ENCODE data around the gene PMEPA1.

The PMEPA1 gene

DNA sequence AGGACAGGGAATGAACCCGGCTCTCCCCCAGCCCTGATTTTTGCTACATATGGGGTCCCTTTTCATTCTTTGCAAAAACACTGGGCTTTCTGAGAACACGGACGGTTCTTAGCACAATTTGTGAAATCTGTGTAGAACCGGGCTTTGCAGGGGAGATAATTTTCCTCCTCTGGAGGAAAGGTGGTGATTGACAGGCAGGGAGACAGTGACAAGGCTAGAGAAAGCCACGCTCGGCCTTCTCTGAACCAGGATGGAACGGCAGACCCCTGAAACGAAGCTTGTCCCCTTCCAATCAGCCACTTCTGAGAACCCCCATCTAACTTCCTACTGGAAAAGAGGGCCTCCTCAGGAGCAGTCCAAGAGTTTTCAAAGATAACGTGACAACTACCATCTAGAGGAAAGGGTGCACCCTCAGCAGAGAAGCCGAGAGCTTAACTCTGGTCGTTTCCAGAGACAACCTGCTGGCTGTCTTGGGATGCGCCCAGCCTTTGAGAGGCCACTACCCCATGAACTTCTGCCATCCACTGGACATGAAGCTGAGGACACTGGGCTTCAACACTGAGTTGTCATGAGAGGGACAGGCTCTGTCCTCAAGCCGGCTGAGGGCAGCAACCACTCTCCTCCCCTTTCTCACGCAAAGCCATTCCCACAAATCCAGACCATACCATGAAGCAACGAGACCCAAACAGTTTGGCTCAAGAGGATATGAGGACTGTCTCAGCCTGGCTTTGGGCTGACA lies 60.8 kb downstream of the PMEPA1 start:
- TF ChIP-seq, protein P1, sequence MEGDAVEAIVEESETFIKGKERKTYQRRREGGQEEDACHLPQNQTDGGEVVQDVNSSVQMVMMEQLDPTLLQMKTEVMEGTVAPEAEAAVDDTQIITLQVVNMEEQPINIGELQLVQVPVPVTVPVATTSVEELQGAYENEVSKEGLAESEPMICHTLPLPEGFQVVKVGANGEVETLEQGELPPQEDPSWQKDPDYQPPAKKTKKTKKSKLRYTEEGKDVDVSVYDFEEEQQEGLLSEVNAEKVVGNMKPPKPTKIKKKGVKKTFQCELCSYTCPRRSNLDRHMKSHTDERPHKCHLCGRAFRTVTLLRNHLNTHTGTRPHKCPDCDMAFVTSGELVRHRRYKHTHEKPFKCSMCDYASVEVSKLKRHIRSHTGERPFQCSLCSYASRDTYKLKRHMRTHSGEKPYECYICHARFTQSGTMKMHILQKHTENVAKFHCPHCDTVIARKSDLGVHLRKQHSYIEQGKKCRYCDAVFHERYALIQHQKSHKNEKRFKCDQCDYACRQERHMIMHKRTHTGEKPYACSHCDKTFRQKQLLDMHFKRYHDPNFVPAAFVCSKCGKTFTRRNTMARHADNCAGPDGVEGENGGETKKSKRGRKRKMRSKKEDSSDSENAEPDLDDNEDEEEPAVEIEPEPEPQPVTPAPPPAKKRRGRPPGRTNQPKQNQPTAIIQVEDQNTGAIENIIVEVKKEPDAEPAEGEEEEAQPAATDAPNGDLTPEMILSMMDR (IDR thresholded peaks at IDR 0.05; ENCODE audit: low read depth, low read length, poor library complexity, severe bottlenecking), result no peak
- no peak for TF ChIP-seq EZH2phosphoT487 (IDR thresholded peaks at IDR 0.05; ENCODE audit: borderline replicate concordance, low read length)
- Histone ChIP-seq H3F3A (ENCODE audit: control insufficient read depth, insufficient read depth) (no peaks in the 10 kb centered on the region), H4K20me1 (ENCODE audit: control insufficient read depth, insufficient read depth, low read depth, low read length) (no peaks in the 10 kb centered on the region), H3K27ac (ENCODE audit: low read depth, low read length) (no peak overlapping the region), H3K9me2 (replicated peaks; ENCODE audit: control insufficient read depth, low read length) (no peaks in the 10 kb centered on the region), H3K4me2 (ENCODE audit: low read length) (no peak overlapping the region), H3K4me3 (ENCODE audit: low read length) (no peak overlapping the region), H3K79me2 (ENCODE audit: control insufficient read depth, low read length) (no peaks in the 10 kb centered on the region), H3K4me1 (ENCODE audit: control insufficient read depth, low read length) (no peaks in the 10 kb centered on the region; the same call in 1 of the 2 replicates), H3K9me3 (ENCODE audit: control insufficient read depth, insufficient read depth, low read length) (peaks cover 5% of the 10 kb centered on the region), H3K36me3 (ENCODE audit: control insufficient read depth, low read length) (peaks cover 7% of the 10 kb centered on the region; the same call in 1 of the 2 replicates), H3K27me3 (ENCODE audit: control insufficient read depth, low read length) (peaks cover 5% of the 10 kb centered on the region)

DNA sequence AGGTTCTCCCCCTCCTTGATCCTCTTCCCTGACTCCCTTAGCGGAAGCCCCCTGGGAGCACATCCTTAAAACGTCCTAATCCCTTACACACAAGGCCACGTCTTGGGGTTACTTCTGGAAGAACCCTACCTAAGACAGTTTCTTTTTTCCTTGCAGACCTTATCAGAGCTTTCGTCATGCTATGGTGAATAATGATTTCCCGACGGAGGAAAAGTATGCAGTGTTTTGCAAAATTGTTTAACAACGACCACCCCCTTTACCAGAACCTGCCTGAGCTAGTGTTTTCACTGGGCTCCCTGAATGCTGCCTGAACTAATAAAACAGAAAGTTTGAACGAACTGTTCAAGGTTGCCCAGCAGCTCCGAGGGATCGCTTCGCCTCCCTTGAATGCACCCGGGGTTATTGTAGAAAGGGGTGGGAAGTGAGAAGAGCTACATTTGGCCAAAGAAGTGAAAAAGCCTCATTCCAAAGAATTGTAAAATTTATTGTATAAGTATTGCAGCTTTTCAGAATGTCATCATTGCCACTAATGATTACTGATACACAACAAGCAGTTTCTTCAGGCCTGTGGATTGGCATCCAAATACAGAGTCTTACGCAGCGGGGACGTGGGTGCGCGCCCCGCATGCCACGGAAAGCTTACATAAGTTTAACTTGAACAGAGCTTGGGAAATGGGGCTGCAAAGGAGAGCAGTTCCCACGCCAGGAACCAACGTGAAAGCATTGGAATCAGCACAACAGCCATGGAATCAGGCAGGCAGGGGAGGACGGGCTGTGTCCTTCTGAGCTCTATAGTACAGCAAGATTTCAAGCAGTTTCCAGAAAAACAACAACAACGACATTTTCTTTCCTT lies 61.7 kb downstream of the PMEPA1 start:
- H3K79me2 ChIP-seq (ENCODE audit: control insufficient read depth, low read length), result no peaks in the 10 kb centered on the region
- H3K9me3 ChIP-seq (ENCODE audit: control insufficient read depth, insufficient read depth, low read length), result peaks cover 5% of the 10 kb centered on the region
- no peaks in the 10 kb centered on the region for H3K9me2 ChIP-seq (replicated peaks; ENCODE audit: control insufficient read depth, low read length)
- H3K4me3 ChIP-seq (ENCODE audit: low read length), result no peak overlapping the region
- H3K4me1 ChIP-seq (ENCODE audit: control insufficient read depth, low read length), result no peaks in the 10 kb centered on the region
- no peaks in the 10 kb centered on the region for H4K20me1 ChIP-seq (ENCODE audit: control insufficient read depth, insufficient read depth, low read depth, low read length)
- H3K4me2 ChIP-seq (ENCODE audit: low read length), result no peak overlapping the region
- H3K36me3 ChIP-seq (ENCODE audit: control insufficient read depth, low read length), result peaks cover 7% of the 10 kb centered on the region; the same call in 1 of the 2 replicates
- peaks cover 14% of the 10 kb centered on the region for H3K27me3 ChIP-seq (ENCODE audit: control insufficient read depth, low read length)
- H3F3A ChIP-seq (ENCODE audit: control insufficient read depth, insufficient read depth), result no peaks in the 10 kb centered on the region
- TF ChIP-seq, protein P1 (IDR thresholded peaks at IDR 0.05; ENCODE audit: low read depth, low read length, poor library complexity, severe bottlenecking), result no peak
- TF ChIP-seq EZH2phosphoT487 (IDR thresholded peaks at IDR 0.05; ENCODE audit: borderline replicate concordance, low read length), result no peak
- H3K27ac ChIP-seq (ENCODE audit: low read depth, low read length), result no peak overlapping the region

DNA sequence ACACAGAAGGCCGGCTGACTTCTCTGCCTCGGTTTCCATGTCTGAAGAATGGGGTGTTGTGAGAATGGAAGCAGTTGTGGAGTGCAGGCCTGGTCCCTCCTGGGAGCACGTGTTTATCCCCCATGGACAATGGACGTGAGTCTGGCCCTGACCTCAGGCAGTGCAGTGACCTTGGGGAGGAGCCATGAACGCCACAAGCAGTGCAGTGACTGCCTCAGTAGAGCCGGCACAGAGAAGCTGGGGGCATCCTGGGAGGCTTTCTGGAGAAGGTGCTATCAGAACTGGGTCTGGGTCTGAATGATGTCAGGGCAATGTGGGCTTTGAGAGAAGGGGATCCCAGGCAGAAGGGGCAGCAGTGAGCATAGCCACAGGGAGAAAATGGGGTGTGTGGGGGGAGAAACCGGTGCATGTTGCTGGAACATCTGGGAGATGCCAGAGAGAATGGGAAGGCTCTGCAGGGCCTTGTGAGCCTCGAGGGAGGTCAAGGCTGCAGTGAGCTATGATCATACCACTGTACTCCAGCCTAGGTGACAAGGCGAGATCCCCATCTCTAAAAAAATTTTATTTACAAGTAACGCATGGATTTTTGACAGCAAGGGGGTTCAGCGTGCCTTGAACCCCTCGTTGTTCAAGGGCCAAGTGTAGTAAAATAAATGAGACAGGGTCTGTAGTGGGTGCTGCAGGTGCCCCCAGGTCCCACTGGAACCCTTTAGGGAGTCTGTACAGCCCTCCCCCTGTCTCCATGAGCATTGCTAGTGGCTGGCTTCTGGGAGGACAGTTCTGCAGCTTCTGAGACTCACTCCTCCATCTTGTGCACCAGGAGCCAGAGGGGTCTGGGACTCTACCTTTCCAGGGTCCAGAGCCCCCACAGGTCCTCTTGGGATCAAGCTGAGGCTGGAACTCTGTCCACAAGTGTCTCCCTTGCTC lies 62.5 kb downstream of the PMEPA1 start:
- H3K9me3 ChIP-seq (ENCODE audit: control insufficient read depth, insufficient read depth, low read length), result peaks cover 5% of the 10 kb centered on the region
- peaks cover 2% of the 10 kb centered on the region; the same call in 1 of the 2 replicates for H3K36me3 ChIP-seq (ENCODE audit: control insufficient read depth, low read length)
- no peaks in the 10 kb centered on the region for H3K79me2 ChIP-seq (ENCODE audit: control insufficient read depth, low read length)
- no peak overlapping the region for H3K27ac ChIP-seq (ENCODE audit: low read depth, low read length)
- H3K27me3 ChIP-seq (ENCODE audit: control insufficient read depth, low read length), result peaks cover 23% of the 10 kb centered on the region
- no peaks in the 10 kb centered on the region for H3K4me1 ChIP-seq (ENCODE audit: control insufficient read depth, low read length)
- no peak overlapping the region for H3K4me2 ChIP-seq (ENCODE audit: low read length)
- H3F3A ChIP-seq (ENCODE audit: control insufficient read depth, insufficient read depth), result no peaks in the 10 kb centered on the region
- no peaks in the 10 kb centered on the region for H3K9me2 ChIP-seq (replicated peaks; ENCODE audit: control insufficient read depth, low read length)
- TF ChIP-seq, protein P1 (IDR thresholded peaks at IDR 0.05; ENCODE audit: low read depth, low read length, poor library complexity, severe bottlenecking), result no peak
- no peak for TF ChIP-seq EZH2phosphoT487 (IDR thresholded peaks at IDR 0.05; ENCODE audit: borderline replicate concordance, low read length)
- no peaks in the 10 kb centered on the region for H4K20me1 ChIP-seq (ENCODE audit: control insufficient read depth, insufficient read depth, low read depth, low read length)
- H3K4me3 ChIP-seq (ENCODE audit: low read length), result no peak overlapping the region
